ENCODE data around the gene OXCT1.
"Not testable (repeated sequence)": the region's sequence is repeated elsewhere in the genome, so short reads cannot be mapped to it uniquely, and the experiment has no call there.

OXCT1 gene

GRCh38 chr5:41821051-41821450 is 49.2 kb downstream of the OXCT1 start:
- no peak for DNase-seq

GRCh38 chr5:41820150-41820549 is 50.1 kb downstream of the OXCT1 start:
- DNase-seq = no peak

GRCh38 chr5:41817625-41818301 is 52.5 kb downstream of the OXCT1 start:
- DNase-seq = no peak

GRCh38 chr5:41815663-41816229 is 54.5 kb downstream of the OXCT1 start:
- DNase-seq = no peak

GRCh38 chr5:41815261-41815660 is 55.0 kb downstream of the OXCT1 start:
- DNase-seq = no peak

GRCh38 chr5:41814306-41814705 is 55.9 kb downstream of the OXCT1 start:
- DNase-seq = not testable (repeated sequence)

- no peak for DNase-seq
Observed at GRCh38 chr5:41812156-41812555, 58.1 kb downstream of the OXCT1 start.

- DNase-seq = no peak
Observed at GRCh38 chr5:41809128-41809527, 61.1 kb downstream of the OXCT1 start.

GRCh38 chr5:41808294-41808693 is 61.9 kb downstream of the OXCT1 start:
- no peak for DNase-seq

- no peak for DNase-seq
Observed at GRCh38 chr5:41797662-41798061, 72.6 kb downstream of the OXCT1 start.

- no peak for DNase-seq
Observed at GRCh38 chr5:41796061-41796460, 74.2 kb downstream of the OXCT1 start.

- DNase-seq = no peak
Observed at GRCh38 chr5:41795125-41795524, 75.1 kb downstream of the OXCT1 start.

GRCh38 chr5:41794471-41794870 is 75.8 kb downstream of the OXCT1 start:
- DNase-seq = no peak

- no peak for DNase-seq
Observed at GRCh38 chr5:41793141-41793770, 77.0 kb downstream of the OXCT1 start.

- DNase-seq = no peak
Observed at GRCh38 chr5:41790038-41790776, 80.0 kb downstream of the OXCT1 start.

GRCh38 chr5:41789434-41789833 is 80.8 kb downstream of the OXCT1 start:
- DNase-seq = no peak

GRCh38 chr5:41788941-41789368 is 81.3 kb downstream of the OXCT1 start:
- no peak for DNase-seq

- no peak for DNase-seq
Observed at GRCh38 chr5:41787265-41787664, 83.0 kb downstream of the OXCT1 start.

- DNase-seq = no peak
Observed at GRCh38 chr5:41785061-41785460, 85.2 kb downstream of the OXCT1 start.

GRCh38 chr5:41778410-41778809 is 91.8 kb downstream of the OXCT1 start:
- no peak for DNase-seq

GRCh38 chr5:41776435-41776834 is 93.8 kb downstream of the OXCT1 start:
- DNase-seq = no peak

GRCh38 chr5:41773799-41774198 is 96.4 kb downstream of the OXCT1 start:
- no peak for DNase-seq

- no peak for DNase-seq
Observed at GRCh38 chr5:41772785-41773442, 97.3 kb downstream of the OXCT1 start.
